Keratinocyte (primary cell): ENCODE results near the gene GZF1. TPM values are rescaled to one million over a fixed set of nuclear protein-coding genes. Genes with fewer than 3 reads are reported as not detected.

Source experiments
- DNase-seq: peaks from one replicate; pipeline ENCODE4 v3.0.0-alpha.2; 2011; ENCODE audit warnings: low read depth, missing footprints, low spot score
- FAIRE-seq: peaks from 2 replicates; lab custom pipeline; 2011; peaks lifted over from hg19 to GRCh38; lab: Jason Lieb, UNC
- H2AFZ ChIP-seq: 2 replicates; pipeline ENCODE4 v1.6.0; 2012; ENCODE audit warnings: low read length, control low read depth, inconsistent platforms; ENCODE audit not compliant: control insufficient read depth
- H3K27ac ChIP-seq: 2 replicates; pipeline ENCODE4 v1.5.1; 2011; ENCODE audit warnings: low read length; ENCODE audit not compliant: control insufficient read depth, insufficient read depth
- H3K27me3 ChIP-seq: 3 replicates; pipeline ENCODE4 v1.6.0; 2011; ENCODE audit warnings: low read length; ENCODE audit not compliant: control insufficient read depth, insufficient read depth; ENCODE audit errors: extremely low read depth
- H3K36me3 ChIP-seq, 2 experiments: 2 replicates in 1 of 2; 3 replicates in 1 of 2; pipeline ENCODE4 v1.5.1; 2011; ENCODE audit warnings: low read length in 2 of 2, mild to moderate bottlenecking in 1 of 2; ENCODE audit not compliant: control insufficient read depth in 2 of 2, insufficient read depth in 2 of 2; ENCODE audit errors: extremely low read depth in 1 of 2
- H3K4me1 ChIP-seq: 3 replicates; pipeline ENCODE4 v1.5.1; 2011; ENCODE audit warnings: low read length; ENCODE audit not compliant: control insufficient read depth, insufficient read depth; ENCODE audit errors: extremely low read depth
- H3K4me2 ChIP-seq: 3 replicates; pipeline ENCODE4 v1.6.0; 2011; ENCODE audit warnings: low read depth, low read length; ENCODE audit not compliant: control insufficient read depth, insufficient read depth; ENCODE audit errors: extremely low read depth
- H3K4me3 ChIP-seq, 3 experiments: fragments of 200-600 bp in 1 of 3; sonication (generic) in 1 of 3; 2 replicates in 2 of 3; 3 replicates in 1 of 3; pipeline ENCODE4 v1.5.1; 2011 to 2016; ENCODE audit warnings: low read length in 3 of 3, mild to moderate bottlenecking in 3 of 3, control low read depth in 2 of 3, inconsistent platforms in 1 of 3, low read depth in 1 of 3, mixed read lengths in 1 of 3, mixed run types in 1 of 3, moderate library complexity in 1 of 3; ENCODE audit not compliant: control insufficient read depth in 2 of 3, insufficient read depth in 2 of 3; ENCODE audit errors: extremely low read depth in 1 of 3
- H3K79me2 ChIP-seq: 2 replicates; pipeline ENCODE4 v1.6.0; 2012; ENCODE audit warnings: low read length; ENCODE audit not compliant: control insufficient read depth, insufficient read depth
- H3K9ac ChIP-seq: 3 replicates; pipeline ENCODE4 v1.6.0; 2011; ENCODE audit warnings: low read length; ENCODE audit not compliant: control insufficient read depth, insufficient read depth; ENCODE audit errors: extremely low read depth
- H3K9me1 ChIP-seq: 3 replicates; pipeline ENCODE4 v1.6.0; 2011; ENCODE audit warnings: low read length; ENCODE audit not compliant: control insufficient read depth, insufficient read depth; ENCODE audit errors: extremely low read depth
- H3K9me3 ChIP-seq: 2 replicates; pipeline ENCODE4 v1.5.1; 2012; ENCODE audit warnings: low read depth, low read length; ENCODE audit not compliant: control insufficient read depth
- H4K20me1 ChIP-seq: 3 replicates; pipeline ENCODE4 v1.6.0; 2011; ENCODE audit warnings: low read length; ENCODE audit not compliant: control insufficient read depth, insufficient read depth; ENCODE audit errors: extremely low read depth
- EZH2 ChIP-seq: IDR thresholded peaks from one replicate; pipeline ENCODE4 v1.6.1; 2012; ENCODE audit warnings: inconsistent platforms, mild to moderate bottlenecking, low read length, moderate library complexity
- dilution Hi-C: fragments of 300-500 bp; cut with MboI; formaldehyde crosslinking; loops from one replicate; pipeline ENCODE4 v1.7.0; 2020; ENCODE audit warnings: low sequenced_read_pairs; ENCODE audit not compliant: extremely low pct_ligation_motif_present
- polyA plus RNA-seq, 5 experiments: library from polyadenylated mRNA; depleted of rRNA in 3 of 5; stranded (reverse) in 3 of 5; stranded (forward) in 1 of 5; unstranded in 1 of 5; fragments of >200 nt; gene quantifications; 1 replicate in 1 of 5; 2 replicates in 3 of 5; 3 replicates in 1 of 5; pipeline versions ENCODE4 v1.2.1 to v1.2.3, GENCODE V29; 2011 to 2012; ENCODE audit warnings: missing spikeins in 2 of 5, low read depth in 1 of 5, low replicate concordance in 1 of 5
- TF ChIP-seq, protein P1 (sequence below), 3 experiments: IDR thresholded peaks in 1 of 3; conservative IDR thresholded peaks in 1 of 3; optimal IDR thresholded peaks in 1 of 3; 2 replicates in 2 of 3; 3 replicates in 1 of 3; pipeline versions ENCODE3 to v1.5.1; 2011; ENCODE audit warnings: low read length in 3 of 3, mild to moderate bottlenecking in 3 of 3, moderate library complexity in 2 of 3, control low read depth in 1 of 3, inconsistent platforms in 1 of 3; ENCODE audit not compliant: insufficient read depth in 2 of 3; ENCODE audit errors: extremely low read depth in 1 of 3

Gene GZF1
- polyA plus RNA-seq, 1 donor (not counting 4 experiments of a cell fraction or from before 2014, with no cell fraction given) = 11.7 TPM

DNA sequence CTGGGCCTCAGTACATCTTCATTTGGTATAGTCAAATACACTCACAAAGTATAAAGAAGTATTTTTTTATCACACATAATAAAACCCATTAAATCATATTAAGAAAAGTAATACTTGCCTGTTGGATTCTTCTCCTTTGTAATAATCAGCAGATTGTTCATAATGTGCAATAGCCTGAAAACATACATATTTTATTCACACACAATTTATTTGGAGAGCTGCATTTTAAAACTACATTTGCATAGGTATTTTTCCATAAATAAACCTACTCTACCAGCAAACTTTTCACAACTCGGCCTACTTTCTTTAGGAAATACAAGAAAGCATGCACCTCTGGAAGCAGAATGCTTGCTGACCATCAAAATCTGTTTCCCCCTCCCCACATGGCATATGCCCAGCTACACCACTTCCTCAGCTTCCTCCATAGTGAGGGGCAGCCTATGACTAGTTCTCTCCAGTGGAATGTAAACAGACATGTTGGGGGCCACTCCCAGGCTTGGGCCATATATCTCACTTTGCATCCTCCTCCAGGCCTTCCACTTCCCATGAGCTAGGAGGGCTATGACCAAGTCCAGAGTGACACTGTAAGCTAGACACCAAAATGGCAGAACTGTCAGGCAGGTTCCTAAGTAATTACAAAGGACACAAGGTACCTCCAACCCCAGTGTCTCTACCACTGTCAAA, 28.3 kb downstream of the GZF1 start:
- H3K27ac ChIP-seq = no peak overlapping the region
- H3K9me3 ChIP-seq = no peaks in the 10 kb centered on the region
- H4K20me1 ChIP-seq = no peaks in the 10 kb centered on the region
- H3K9me1 ChIP-seq = no peaks in the 10 kb centered on the region
- H3K9ac ChIP-seq = no peak overlapping the region
- TF ChIP-seq, protein P1, sequence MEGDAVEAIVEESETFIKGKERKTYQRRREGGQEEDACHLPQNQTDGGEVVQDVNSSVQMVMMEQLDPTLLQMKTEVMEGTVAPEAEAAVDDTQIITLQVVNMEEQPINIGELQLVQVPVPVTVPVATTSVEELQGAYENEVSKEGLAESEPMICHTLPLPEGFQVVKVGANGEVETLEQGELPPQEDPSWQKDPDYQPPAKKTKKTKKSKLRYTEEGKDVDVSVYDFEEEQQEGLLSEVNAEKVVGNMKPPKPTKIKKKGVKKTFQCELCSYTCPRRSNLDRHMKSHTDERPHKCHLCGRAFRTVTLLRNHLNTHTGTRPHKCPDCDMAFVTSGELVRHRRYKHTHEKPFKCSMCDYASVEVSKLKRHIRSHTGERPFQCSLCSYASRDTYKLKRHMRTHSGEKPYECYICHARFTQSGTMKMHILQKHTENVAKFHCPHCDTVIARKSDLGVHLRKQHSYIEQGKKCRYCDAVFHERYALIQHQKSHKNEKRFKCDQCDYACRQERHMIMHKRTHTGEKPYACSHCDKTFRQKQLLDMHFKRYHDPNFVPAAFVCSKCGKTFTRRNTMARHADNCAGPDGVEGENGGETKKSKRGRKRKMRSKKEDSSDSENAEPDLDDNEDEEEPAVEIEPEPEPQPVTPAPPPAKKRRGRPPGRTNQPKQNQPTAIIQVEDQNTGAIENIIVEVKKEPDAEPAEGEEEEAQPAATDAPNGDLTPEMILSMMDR (optimal IDR thresholded peaks at IDR 0.05 in 1 of 3, IDR thresholded peaks at IDR 0.05 in 1 of 3, conservative IDR thresholded peaks at IDR 0.05 in 1 of 3; ENCODE audit: extremely low read depth in 1 of 3, insufficient read depth in 2 of 3, low read length in 3 of 3) = no peak
- TF ChIP-seq EZH2 = no peak
- H3K4me2 ChIP-seq = no peak overlapping the region
- H3K27me3 ChIP-seq = no peaks in the 10 kb centered on the region
- peaks cover 13 to 18% of the 10 kb centered on the region in 2 experiments for H3K36me3 ChIP-seq
- DNase-seq = no peak
- H2AFZ ChIP-seq = no peak overlapping the region
- no peak for FAIRE-seq
- H3K4me3 ChIP-seq = no peak overlapping the region
- H3K4me1 ChIP-seq = no peaks in the 10 kb centered on the region
- dilution Hi-C loops = no loop called here
- peaks cover 14% of the 10 kb centered on the region for H3K79me2 ChIP-seq

DNA sequence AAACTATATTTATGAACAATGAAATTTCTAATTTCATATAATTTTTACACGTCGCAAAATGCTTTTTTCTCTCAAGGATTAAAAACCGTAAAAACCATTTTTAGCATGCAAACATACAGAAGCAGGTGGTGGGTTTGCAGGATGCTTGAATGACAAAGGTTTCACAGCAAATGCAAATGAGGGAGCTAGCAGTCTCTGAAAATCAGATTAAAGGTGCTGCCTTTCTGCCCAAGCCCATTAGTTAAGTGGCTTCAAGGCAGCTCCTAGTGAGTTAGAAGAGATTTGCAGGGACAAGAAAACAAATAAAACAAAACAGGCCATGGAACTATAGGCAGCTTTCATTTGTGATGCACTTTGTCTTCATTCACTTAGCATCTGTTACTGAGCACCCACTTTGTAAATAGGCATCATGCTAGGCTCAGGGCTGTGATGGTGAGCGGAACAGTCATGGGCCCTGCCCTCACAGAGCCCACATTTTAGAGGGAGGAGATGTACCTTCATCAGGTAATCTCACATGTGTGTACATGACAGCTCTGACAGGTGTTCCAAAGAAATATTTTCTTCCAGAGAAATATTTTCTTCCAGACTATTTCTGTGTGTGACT, 29.8 kb downstream of the GZF1 start:
- DNase-seq = no peak
- H3K9me1 ChIP-seq = no peaks in the 10 kb centered on the region
- no peaks in the 10 kb centered on the region for H3K9me3 ChIP-seq
- H3K4me3 ChIP-seq = no peak overlapping the region
- H3K36me3 ChIP-seq = peaks cover 13 to 16% of the 10 kb centered on the region in 2 experiments
- H3K27me3 ChIP-seq = no peaks in the 10 kb centered on the region
- peaks cover 9% of the 10 kb centered on the region for H3K79me2 ChIP-seq
- no peak overlapping the region for H3K4me2 ChIP-seq
- TF ChIP-seq, protein P1 (optimal IDR thresholded peaks at IDR 0.05 in 1 of 3, IDR thresholded peaks at IDR 0.05 in 1 of 3, conservative IDR thresholded peaks at IDR 0.05 in 1 of 3; ENCODE audit: extremely low read depth in 1 of 3, insufficient read depth in 2 of 3, low read length in 3 of 3) = no peak
- TF ChIP-seq EZH2 = no peak
- no peak overlapping the region for H3K9ac ChIP-seq
- H2AFZ ChIP-seq = no peak overlapping the region
- H4K20me1 ChIP-seq = no peaks in the 10 kb centered on the region
- dilution Hi-C loops = no loop called here
- no peak for FAIRE-seq
- H3K4me1 ChIP-seq = no peaks in the 10 kb centered on the region
- no peak overlapping the region for H3K27ac ChIP-seq
